IMR-90 (cell line): ENCODE measurements around the gene TEX264.

ENCODE experiments used
- CEBPB ChIP-seq: IDR thresholded peaks from 2 replicates; pipeline ENCODE4 v1.6.1; 2012; ENCODE audit warnings: low read depth, low read length, improper control_type of control experiment
- CHD1 ChIP-seq: IDR thresholded peaks from 2 replicates; pipeline ENCODE4 v1.6.1; 2012; ENCODE audit warnings: low read depth, low read length, improper control_type of control experiment
- CTCF ChIP-seq: conservative IDR thresholded peaks from 2 replicates; pipeline ENCODE4 v1.5.1; 2012; ENCODE audit warnings: mild to moderate bottlenecking, low read depth, low read length, improper control_type of control experiment
- FOS ChIP-seq: fragments of 150-350 bp; IDR thresholded peaks from 2 replicates; pipeline ENCODE4 v1.6.1; 2016; ENCODE audit warnings: low read depth, low read length
- MAFK ChIP-seq: IDR thresholded peaks from 2 replicates; pipeline ENCODE4 v1.6.1; 2012; ENCODE audit warnings: low read depth, low read length, improper control_type of control experiment
- MXI1 ChIP-seq: IDR thresholded peaks from 2 replicates; pipeline ENCODE4 v1.6.1; 2012; ENCODE audit warnings: low read depth, mild to moderate bottlenecking, low read length, moderate library complexity, borderline replicate concordance

- TF ChIP-seq CTCF (no peak), CEBPB (no peak), MAFK (no peak), CHD1 (no peak), FOS (no peak), MXI1 (no peak)
These were observed 32.9 kb downstream of the TEX264 start for GRCh38 chr3:51703761-51704510.
